ENCODE data around the gene GJA4.

The GJA4 gene

GRCh38 chr1:34825455-34826091 is 32.8 kb downstream of the GJA4 start:
- no peak overlapping the region for H3K4me3 ChIP-seq (ENCODE audit: low read depth, low read length)
- no peak for DNase-seq (ENCODE audit: low read depth)
- no peak for TF ChIP-seq CTCF (conservative IDR thresholded peaks at IDR 0.05; ENCODE audit: low read depth, low read length)

- no peak for TF ChIP-seq CTCF (conservative IDR thresholded peaks at IDR 0.05; ENCODE audit: low read depth, low read length)
- no peak for DNase-seq (ENCODE audit: low read depth)
- H3K4me3 ChIP-seq (ENCODE audit: low read depth, low read length), result no peak overlapping the region
Observed at GRCh38 chr1:34827341-34827941, 34.6 kb downstream of the GJA4 start.

GRCh38 chr1:34828611-34829010 is 35.8 kb downstream of the GJA4 start:
- no peak for DNase-seq (ENCODE audit: low read depth)
- no peak overlapping the region for H3K4me3 ChIP-seq (ENCODE audit: low read depth, low read length)
- no peak for TF ChIP-seq CTCF (conservative IDR thresholded peaks at IDR 0.05; ENCODE audit: low read depth, low read length)

- no peak overlapping the region for H3K4me3 ChIP-seq (ENCODE audit: low read depth, low read length)
- no peak for DNase-seq (ENCODE audit: low read depth)
- TF ChIP-seq CTCF (conservative IDR thresholded peaks at IDR 0.05; ENCODE audit: low read depth, low read length), result no peak
Observed at GRCh38 chr1:34829250-34829649, 36.5 kb downstream of the GJA4 start.

GRCh38 chr1:34831721-34832246 is 39.0 kb downstream of the GJA4 start:
- TF ChIP-seq CTCF (conservative IDR thresholded peaks at IDR 0.05; ENCODE audit: low read depth, low read length), result no peak
- no peak overlapping the region for H3K4me3 ChIP-seq (ENCODE audit: low read depth, low read length)
- DNase-seq (ENCODE audit: low read depth), result no peak

GRCh38 chr1:34833711-34834110 is 40.9 kb downstream of the GJA4 start:
- H3K4me3 ChIP-seq (ENCODE audit: low read depth, low read length), result no peak overlapping the region
- no peak for DNase-seq (ENCODE audit: low read depth)
- TF ChIP-seq CTCF (conservative IDR thresholded peaks at IDR 0.05; ENCODE audit: low read depth, low read length), result no peak
